CD4-positive, alpha-beta memory T cell (primary cell): ENCODE results near the gene FBLN2. TPM values are rescaled to one million over a fixed set of nuclear protein-coding genes. Genes with fewer than 3 reads are reported as not detected.
A peak's percentile ranks its signal among the peaks of the same experiment; 100 is the strongest.

Source experiments
- CTCF ChIA-PET: fragments of 350-600 bp; sonication (Branson Sonifier 250); formaldehyde crosslinking; loops from one replicate; lab custom pipeline; 2021; ENCODE audit warnings: inconsistent platforms; ENCODE audit not compliant: partially characterized antibody; lab: Charles Lee
- POLR2A ChIA-PET: fragments of 350-600 bp; sonication (Branson Sonifier 250); formaldehyde crosslinking; loops from one replicate; lab custom pipeline; 2021; ENCODE audit not compliant: partially characterized antibody; lab: Charles Lee
- DNase-seq, 5 donors: peaks; one replicate each; pipeline versions ENCODE4 v3.0.0 to v3.0.0-alpha.2; 2020 to 2022; ENCODE audit warnings: mixed read lengths in 1 of 5
- H3K27ac ChIP-seq: one replicate; pipeline ENCODE4 v1.7.0; 2013; ENCODE audit warnings: low read depth, low read length
- H3K27me3 ChIP-seq: 2 replicates; pipeline ENCODE4 v1.7.0; 2013; ENCODE audit warnings: mild to moderate bottlenecking, low read length, moderate library complexity; ENCODE audit not compliant: insufficient read depth
- H3K36me3 ChIP-seq: 2 replicates; pipeline ENCODE4 v1.7.0; 2013; ENCODE audit warnings: mild to moderate bottlenecking, low read length, moderate library complexity; ENCODE audit not compliant: insufficient read depth
- H3K4me1 ChIP-seq: 2 replicates; pipeline ENCODE4 v1.7.0; 2013; ENCODE audit warnings: mild to moderate bottlenecking, low read length, moderate library complexity; ENCODE audit not compliant: insufficient read depth
- H3K4me3 ChIP-seq, 2 donors: one replicate each; pipeline ENCODE4 v1.7.0; 2013; ENCODE audit warnings: low read length in 2 of 2, mild to moderate bottlenecking in 1 of 2
- H3K9me3 ChIP-seq, 2 donors: one replicate each; pipeline ENCODE4 v1.7.0; 2013; ENCODE audit warnings: low read length in 2 of 2, control low read depth in 1 of 2; ENCODE audit not compliant: control insufficient read depth in 1 of 2
- H3K27ac Mint-ChIP-seq, 7 donors: one replicate each; pipeline ENCODE4 v1.8.0; 2020 to 2021; ENCODE audit warnings: mixed read lengths in 7 of 7, mild to moderate bottlenecking in 6 of 7, inconsistent platforms in 3 of 7, moderate library complexity in 3 of 7
- H3K27me3 Mint-ChIP-seq, 2 donors: one replicate each; pipeline ENCODE4 v1.8.0; 2020 to 2021; ENCODE audit warnings: mixed read lengths in 2 of 2
- H3K36me3 Mint-ChIP-seq, 2 donors: one replicate each; pipeline ENCODE4 v1.8.0; 2020 to 2021; ENCODE audit warnings: mixed read lengths in 2 of 2, inconsistent platforms in 1 of 2, mild to moderate bottlenecking in 1 of 2
- H3K4me1 Mint-ChIP-seq, 4 donors: one replicate each; pipeline ENCODE4 v1.8.0; 2020 to 2021; ENCODE audit warnings: mixed read lengths in 4 of 4, mild to moderate bottlenecking in 1 of 4
- H3K4me3 Mint-ChIP-seq, 8 donors: one replicate each; pipeline ENCODE4 v1.8.0; 2020 to 2021; ENCODE audit warnings: mixed read lengths in 8 of 8, mild to moderate bottlenecking in 7 of 8, moderate library complexity in 6 of 8, inconsistent platforms in 3 of 8
- H3K9me3 Mint-ChIP-seq, 8 donors: one replicate each; pipeline ENCODE4 v1.8.0; 2020 to 2021; ENCODE audit warnings: mixed read lengths in 8 of 8, mild to moderate bottlenecking in 5 of 8, inconsistent platforms in 3 of 8, moderate library complexity in 1 of 8
- intact Hi-C: fragments of 100-400 bp; cut with micrococcal nuclease; formaldehyde crosslinking; loops from one replicate; pipeline ENCODE4 v1.15.1; 2023
- polyA plus RNA-seq, 2 donors: library from polyadenylated mRNA; unstranded; fragments of 300-500 nt; fragmentation: Illumina TruSeq; gene quantifications; one replicate each; pipeline ENCODE4 v1.2.3, GENCODE V29; 2021
- total RNA-seq, 2 experiments: library from RNA; stranded (reverse); gene quantifications; one replicate each; pipeline ENCODE4 v1.2.3, GENCODE V29; 2021

The FBLN2 gene
- total and polyA plus RNA-seq, 4 experiments from 2014 or later, result not detected

- POLR2A ChIA-PET, result no interaction called here
- H3K9me3 ChIP-seq, result no peaks in the 10 kb centered on the region
- no peak overlapping the region for H3K4me3 Mint-ChIP-seq
- H3K27ac Mint-ChIP-seq, result peak overlapping the region in 1 of 7 donors; percentile 84
- peaks cover 0 to 2% (median 0%) of the 10 kb centered on the region in 8 donors for H3K9me3 Mint-ChIP-seq
- no peaks in the 10 kb centered on the region for H3K4me1 ChIP-seq
- H3K27ac ChIP-seq, result no peak overlapping the region
- CTCF ChIA-PET, result no interaction called here
- H3K4me1 Mint-ChIP-seq, result no peaks in the 10 kb centered on the region
- intact Hi-C loops, result no loop called here
- no peaks in the 10 kb centered on the region for H3K36me3 Mint-ChIP-seq
- H3K27me3 ChIP-seq, result no peaks in the 10 kb centered on the region
- H3K4me3 ChIP-seq, result no peak overlapping the region
- H3K27me3 Mint-ChIP-seq, result peaks cover 0 to 2% of the 10 kb centered on the region in 2 donors
- no peaks in the 10 kb centered on the region for H3K36me3 ChIP-seq
- no peak for DNase-seq
Observed at GRCh38 chr3:13624021-13624420, 75.1 kb downstream of the FBLN2 start.

- Histone ChIP-seq H3K9me3 (no peaks in the 10 kb centered on the region), H3K4me3 (no peak overlapping the region), H3K27ac (no peak overlapping the region), H3K4me1 (no peaks in the 10 kb centered on the region), H3K27me3 (no peaks in the 10 kb centered on the region), H3K36me3 (no peaks in the 10 kb centered on the region)
- Mint-ChIP-seq H3K27ac (no peak overlapping the region), H3K4me3 (no peak overlapping the region), H3K9me3 (peaks cover 0 to 2% (median 0%) of the 10 kb centered on the region in 8 donors), H3K27me3 (peaks cover 0 to 2% of the 10 kb centered on the region in 2 donors), H3K4me1 (no peaks in the 10 kb centered on the region), H3K36me3 (no peaks in the 10 kb centered on the region)
- intact Hi-C loops, result no loop called here
- no peak for DNase-seq
- POLR2A ChIA-PET, result no interaction called here
- CTCF ChIA-PET, result no interaction called here
Observed at GRCh38 chr3:13624671-13625125, 75.8 kb downstream of the FBLN2 start.

- no peak overlapping the region for H3K27ac Mint-ChIP-seq
- no peaks in the 10 kb centered on the region for H3K27me3 ChIP-seq
- H3K4me3 Mint-ChIP-seq, result no peak overlapping the region
- POLR2A ChIA-PET, result no interaction called here
- H3K9me3 ChIP-seq, result no peaks in the 10 kb centered on the region
- H3K4me1 Mint-ChIP-seq, result no peaks in the 10 kb centered on the region
- H3K36me3 Mint-ChIP-seq, result no peaks in the 10 kb centered on the region
- CTCF ChIA-PET, result no interaction called here
- no peaks in the 10 kb centered on the region for H3K36me3 ChIP-seq
- peaks cover 0 to 2% of the 10 kb centered on the region in 2 donors for H3K27me3 Mint-ChIP-seq
- H3K4me1 ChIP-seq, result no peaks in the 10 kb centered on the region
- intact Hi-C loops, result no loop called here
- no peak overlapping the region for H3K27ac ChIP-seq
- no peak for DNase-seq
- H3K9me3 Mint-ChIP-seq, result peaks cover 0 to 2% (median 0%) of the 10 kb centered on the region in 8 donors
- H3K4me3 ChIP-seq, result no peak overlapping the region
Observed at GRCh38 chr3:13626396-13626795, 77.5 kb downstream of the FBLN2 start.

- Mint-ChIP-seq H3K4me1 (no peaks in the 10 kb centered on the region), H3K4me3 (no peak overlapping the region), H3K27me3 (no peaks in the 10 kb centered on the region), H3K36me3 (no peaks in the 10 kb centered on the region), H3K27ac (no peak overlapping the region), H3K9me3 (peaks cover 0 to 2% (median 0%) of the 10 kb centered on the region in 8 donors)
- no peak for DNase-seq
- H3K4me1 ChIP-seq, result no peaks in the 10 kb centered on the region
- no peaks in the 10 kb centered on the region for H3K9me3 ChIP-seq
- intact Hi-C loops, result no loop called here
- ChIA-PET POLR2A (no interaction called here), CTCF (interaction anchor here (1.7 kb wide), 1 partner anchor 24 kb away, joined by 3 read pairs; no protein-coding TSS in a partner anchor)
- no peak overlapping the region for H3K27ac ChIP-seq
- H3K4me3 ChIP-seq, result no peak overlapping the region
- H3K27me3 ChIP-seq, result no peaks in the 10 kb centered on the region
- no peaks in the 10 kb centered on the region for H3K36me3 ChIP-seq
Observed at GRCh38 chr3:13626915-13627460, 78.1 kb downstream of the FBLN2 start.

GRCh38 chr3:13627681-13628080 lies 78.8 kb downstream of the FBLN2 start:
- Mint-ChIP-seq H3K4me3 (no peak overlapping the region), H3K4me1 (no peaks in the 10 kb centered on the region), H3K9me3 (peaks cover 0 to 2% (median 0%) of the 10 kb centered on the region in 8 donors), H3K27ac (no peak overlapping the region), H3K36me3 (no peaks in the 10 kb centered on the region), H3K27me3 (no peaks in the 10 kb centered on the region)
- Histone ChIP-seq H3K36me3 (no peaks in the 10 kb centered on the region), H3K27ac (no peak overlapping the region), H3K9me3 (no peaks in the 10 kb centered on the region), H3K27me3 (no peaks in the 10 kb centered on the region), H3K4me1 (no peaks in the 10 kb centered on the region), H3K4me3 (no peak overlapping the region)
- POLR2A ChIA-PET, result no interaction called here
- no peak for DNase-seq
- intact Hi-C loops, result no loop called here
- CTCF ChIA-PET, result interaction anchor here (1.7 kb wide), 1 partner anchor 24 kb away, joined by 3 read pairs; no protein-coding TSS in a partner anchor

- Histone ChIP-seq H3K27me3 (no peaks in the 10 kb centered on the region), H3K9me3 (no peaks in the 10 kb centered on the region), H3K27ac (no peak overlapping the region), H3K4me3 (no peak overlapping the region), H3K36me3 (no peaks in the 10 kb centered on the region), H3K4me1 (no peaks in the 10 kb centered on the region)
- H3K4me1 Mint-ChIP-seq, result no peaks in the 10 kb centered on the region
- no peaks in the 10 kb centered on the region for H3K27me3 Mint-ChIP-seq
- ChIA-PET CTCF (interaction anchor here (0.6 to 1.7 kb wide), 2 partner anchors 10 to 23 kb away, joined by 3 read pairs; no protein-coding TSS in a partner anchor), POLR2A (no interaction called here)
- no peak overlapping the region for H3K4me3 Mint-ChIP-seq
- H3K9me3 Mint-ChIP-seq, result peaks cover 0 to 2% (median 0%) of the 10 kb centered on the region in 8 donors
- no peak overlapping the region for H3K27ac Mint-ChIP-seq
- intact Hi-C loops, result no loop called here
- no peak for DNase-seq
- H3K36me3 Mint-ChIP-seq, result no peaks in the 10 kb centered on the region
Observed at GRCh38 chr3:13628432-13628831, 79.5 kb downstream of the FBLN2 start.

GRCh38 chr3:13628841-13629551 lies 80.1 kb downstream of the FBLN2 start:
- Mint-ChIP-seq H3K27ac (no peak overlapping the region), H3K27me3 (no peaks in the 10 kb centered on the region), H3K36me3 (no peaks in the 10 kb centered on the region), H3K4me1 (no peaks in the 10 kb centered on the region), H3K4me3 (no peak overlapping the region), H3K9me3 (peaks cover 0 to 2% (median 0%) of the 10 kb centered on the region in 8 donors)
- no peak for DNase-seq
- Histone ChIP-seq H3K9me3 (no peaks in the 10 kb centered on the region), H3K27me3 (no peaks in the 10 kb centered on the region), H3K4me1 (no peaks in the 10 kb centered on the region), H3K27ac (no peak overlapping the region), H3K4me3 (no peak overlapping the region), H3K36me3 (no peaks in the 10 kb centered on the region)
- ChIA-PET CTCF (no interaction called here), POLR2A (no interaction called here)
- intact Hi-C loops, result no loop called here
